Nephron progenitor cell (in vitro differentiated cells): ENCODE measurements around the gene HCFC1.

Experiments
- DNase-seq: peaks from one replicate; pipeline ENCODE4 v3.0.0; 2021
- H3K27ac Mint-ChIP-seq: 2 replicates; pipeline ENCODE4 v1.8.0; 2021; ENCODE audit warnings: mild to moderate bottlenecking, moderate library complexity, mixed read lengths
- H3K27me3 Mint-ChIP-seq: 2 replicates; pipeline ENCODE4 v1.8.0; 2021; ENCODE audit warnings: mild to moderate bottlenecking, low read depth, mixed read lengths; ENCODE audit not compliant: poor library complexity
- H3K36me3 Mint-ChIP-seq: 2 replicates; pipeline ENCODE4 v1.8.0; 2021; ENCODE audit warnings: low read depth, mixed read lengths
- H3K4me1 Mint-ChIP-seq: 2 replicates; pipeline ENCODE4 v1.8.0; 2021; ENCODE audit warnings: mixed read lengths
- H3K4me3 Mint-ChIP-seq: 2 replicates; pipeline ENCODE4 v1.8.0; 2021; ENCODE audit warnings: mild to moderate bottlenecking, moderate library complexity, mixed read lengths
- H3K9me3 Mint-ChIP-seq: 2 replicates; pipeline ENCODE4 v1.8.0; 2021; ENCODE audit warnings: mild to moderate bottlenecking, moderate library complexity, mixed read lengths
- CTCF ChIP-seq: fragments of 200-600 bp; sonication (generic); IDR thresholded peaks from 2 replicates; pipeline ENCODE4 v1.5.0; 2021; ENCODE audit warnings: antibody characterized with exemption

The HCFC1 gene

GRCh38 chrX:153968754-153969124, 2.9 kb downstream of the HCFC1 start:
- Mint-ChIP-seq H3K4me3 (peak overlapping the region; percentile 100), H3K27me3 (peaks cover 3% of the 10 kb centered on the region)
- TF ChIP-seq CTCF = no peak

GRCh38 chrX:153968255-153968654, 3.4 kb downstream of the HCFC1 start:
- H3K9me3 Mint-ChIP-seq = no peaks in the 10 kb centered on the region
- H3K4me1 Mint-ChIP-seq = peaks cover 47% of the 10 kb centered on the region
- peak overlapping the region; percentile 100 for H3K4me3 Mint-ChIP-seq
- TF ChIP-seq CTCF = no peak
- no peak for DNase-seq
- peak overlapping the region; percentile 88 for H3K27ac Mint-ChIP-seq
- peaks cover 10% of the 10 kb centered on the region for H3K36me3 Mint-ChIP-seq
- peaks cover 3% of the 10 kb centered on the region for H3K27me3 Mint-ChIP-seq

More at GRCh38 chrX:153968754-153969124, 2.9 kb downstream of the HCFC1 start:
- Mint-ChIP-seq H3K36me3 (peaks cover 10% of the 10 kb centered on the region), H3K4me1 (peaks cover 52% of the 10 kb centered on the region), H3K27ac (no peak overlapping the region), H3K9me3 (no peaks in the 10 kb centered on the region)
- DNase-seq = peak; percentile 53

- Mint-ChIP-seq H3K36me3 (peaks cover 12% of the 10 kb centered on the region), H3K9me3 (no peaks in the 10 kb centered on the region), H3K27me3 (peaks cover 3% of the 10 kb centered on the region), H3K27ac (peak overlapping the region; percentile 88), H3K4me3 (peak overlapping the region; percentile 100), H3K4me1 (peaks cover 43% of the 10 kb centered on the region)
- no peak for DNase-seq
- TF ChIP-seq CTCF = no peak
Observed at GRCh38 chrX:153967536-153968224, 3.9 kb downstream of the HCFC1 start.

- Mint-ChIP-seq H3K36me3 (peaks cover 16% of the 10 kb centered on the region), H3K4me1 (peaks cover 43% of the 10 kb centered on the region), H3K9me3 (no peaks in the 10 kb centered on the region), H3K4me3 (peak overlapping the region; percentile 100), H3K27ac (peak overlapping the region; percentile 88), H3K27me3 (peaks cover 3% of the 10 kb centered on the region)
- DNase-seq = no peak
- no peak for TF ChIP-seq CTCF
Observed at GRCh38 chrX:153966841-153967535, 4.6 kb downstream of the HCFC1 start.

DNA sequence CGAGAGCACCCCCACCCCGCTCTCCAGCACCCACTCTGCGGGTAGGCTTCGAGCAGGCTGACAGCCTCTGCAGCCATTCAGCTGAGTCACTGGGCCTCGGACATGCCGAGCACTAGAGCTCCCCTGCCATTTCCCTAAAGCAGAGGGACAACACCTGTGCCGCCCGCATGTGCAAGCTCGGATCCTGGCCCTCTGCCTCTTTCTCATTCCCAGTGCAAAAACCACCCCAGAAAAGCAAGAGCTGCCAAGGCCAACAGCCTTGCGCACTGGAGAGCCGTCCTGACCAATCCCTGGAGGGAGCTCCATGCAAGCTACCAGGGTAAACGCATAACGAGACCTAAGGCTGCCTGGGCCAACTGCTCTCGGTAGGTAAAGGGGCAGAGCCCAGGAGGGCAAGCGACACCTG, 5.3 kb downstream of the HCFC1 start:
- Mint-ChIP-seq H3K36me3 (peaks cover 21% of the 10 kb centered on the region), H3K4me1 (peaks cover 43% of the 10 kb centered on the region), H3K4me3 (peak overlapping the region; percentile 32), H3K9me3 (no peaks in the 10 kb centered on the region), H3K27me3 (peaks cover 3% of the 10 kb centered on the region), H3K27ac (peak overlapping the region; percentile 81)
- no peak for TF ChIP-seq CTCF
- no peak for DNase-seq
